GM23338 (cell line): ENCODE data around the gene CTSG. TPM values are rescaled to one million over a fixed set of nuclear protein-coding genes. Genes with fewer than 3 reads are reported as not detected.

Experiments used
- ATAC-seq: fragments of 200-7000 bp; cut with Tn5 transposase; 3 replicates; pipeline ENCODE4 v1.9.1; 2020
- DNase-seq: peaks from one replicate; pipeline ENCODE4 v3.0.0-alpha.2; 2015; ENCODE audit warnings: low spot score
- H2AFZ ChIP-seq: fragments of 200-600 bp; sonication (generic); 2 replicates; pipeline ENCODE4 v1.8.0; 2016; ENCODE audit warnings: antibody characterized with exemption, mild to moderate bottlenecking, moderate library complexity
- H3F3A ChIP-seq: fragments of 200-600 bp; sonication (generic); replicated peaks from 2 replicates; pipeline ENCODE4 v1.8.0; 2017; ENCODE audit warnings: antibody characterized with exemption, mixed run types, low read depth
- H3K27ac ChIP-seq: fragments of 200-600 bp; sonication (generic); 2 replicates; pipeline ENCODE4 v1.6.1; 2016; ENCODE audit warnings: low read depth
- H3K27me3 ChIP-seq: fragments of 200-600 bp; sonication (generic); 2 replicates; pipeline ENCODE4 v1.8.0; 2016; ENCODE audit warnings: mild to moderate bottlenecking, mixed run types, moderate library complexity; ENCODE audit not compliant: insufficient read depth
- H3K36me3 ChIP-seq: fragments of 200-600 bp; sonication (generic); 2 replicates; pipeline ENCODE4 v1.8.0; 2016; ENCODE audit warnings: mild to moderate bottlenecking; ENCODE audit not compliant: insufficient read depth
- H3K4me1 ChIP-seq: fragments of 200-600 bp; sonication (generic); 2 replicates; pipeline ENCODE4 v1.8.0; 2016; ENCODE audit warnings: mild to moderate bottlenecking, moderate library complexity; ENCODE audit not compliant: insufficient read depth
- H3K4me2 ChIP-seq: fragments of 200-600 bp; sonication (generic); 2 replicates; pipeline ENCODE4 v1.7.1; 2017; ENCODE audit warnings: mixed run types
- H3K4me3 ChIP-seq: fragments of 200-600 bp; sonication (generic); 2 replicates; pipeline ENCODE4 v1.6.1; 2016; ENCODE audit warnings: mixed run types
- H3K79me2 ChIP-seq: fragments of 200-600 bp; sonication (generic); replicated peaks from 2 replicates; pipeline ENCODE4 v1.8.0; 2017; ENCODE audit warnings: mild to moderate bottlenecking; ENCODE audit not compliant: insufficient read depth
- H3K9me2 ChIP-seq: fragments of 200-600 bp; sonication (generic); 2 replicates; pipeline ENCODE4 v1.8.0; 2017; ENCODE audit not compliant: insufficient read depth
- H4K20me1 ChIP-seq: fragments of 200-600 bp; sonication (generic); replicated peaks from 2 replicates; pipeline ENCODE4 v1.8.0; 2017; ENCODE audit warnings: mild to moderate bottlenecking; ENCODE audit not compliant: insufficient read depth
- H3K27ac Mint-ChIP-seq: 2 replicates; pipeline ENCODE4 v1.8.0; 2020; ENCODE audit warnings: inconsistent platforms, mild to moderate bottlenecking, moderate library complexity, mixed read lengths
- H3K27me3 Mint-ChIP-seq: 3 replicates; pipeline ENCODE4 v1.8.0; 2022; ENCODE audit warnings: low read depth, mild to moderate bottlenecking, moderate library complexity, mixed read lengths, inconsistent platforms; ENCODE audit not compliant: insufficient read depth, poor library complexity
- H3K36me3 Mint-ChIP-seq: 3 replicates; pipeline ENCODE4 v1.8.0; 2021; ENCODE audit warnings: low read depth, mild to moderate bottlenecking, inconsistent platforms, moderate library complexity, mixed read lengths
- H3K4me1 Mint-ChIP-seq: 3 replicates; pipeline ENCODE4 v1.8.0; 2020; ENCODE audit warnings: mild to moderate bottlenecking, inconsistent platforms, mixed read lengths
- H3K4me3 Mint-ChIP-seq: 3 replicates; pipeline ENCODE4 v1.8.0; 2021; ENCODE audit warnings: moderate library complexity, mild to moderate bottlenecking, inconsistent platforms, mixed read lengths
- H3K9me3 Mint-ChIP-seq: 3 replicates; pipeline ENCODE4 v1.8.0; 2020; ENCODE audit warnings: moderate library complexity, mild to moderate bottlenecking, inconsistent platforms, mixed read lengths
- CREB1 ChIP-seq: fragments of 250-450 bp; sonication (Bioruptor Pico); IDR thresholded peaks from 2 replicates; pipeline ENCODE4 v1.5.0; 2020; ENCODE audit warnings: low read depth, mild to moderate bottlenecking, moderate library complexity
- EZH2 ChIP-seq: fragments of 200-600 bp; sonication (generic); IDR thresholded peaks from one replicate; pipeline ENCODE4 v1.8.0; 2017; ENCODE audit warnings: antibody characterized with exemption, mild to moderate bottlenecking, low read depth; ENCODE audit not compliant: unreplicated experiment
- JUNB ChIP-seq: IDR thresholded peaks from one replicate; pipeline ENCODE4 v1.6.1; 2016; ENCODE audit warnings: antibody characterized with exemption; ENCODE audit not compliant: unreplicated experiment
- POLR2AphosphoS5 ChIP-seq: IDR thresholded peaks from 2 replicates; pipeline ENCODE4 v1.6.1; 2016; ENCODE audit warnings: antibody characterized with exemption, low read depth
- STAT1 ChIP-seq: IDR thresholded peaks from one replicate; pipeline ENCODE4 v1.6.1; 2016; ENCODE audit warnings: antibody characterized with exemption; ENCODE audit not compliant: unreplicated experiment
- ZNF114 ChIP-seq: fragments of 250-450 bp; sonication (Bioruptor Pico); IDR thresholded peaks from 2 replicates; pipeline ENCODE4 v1.5.0; 2020; ENCODE audit warnings: mild to moderate bottlenecking, moderate library complexity
- ZNF331 ChIP-seq: fragments of 250-450 bp; sonication (Bioruptor Pico); IDR thresholded peaks from 2 replicates; pipeline ENCODE4 v1.5.0; 2020; ENCODE audit warnings: low read depth, mild to moderate bottlenecking, moderate library complexity
- polyA plus RNA-seq: library from polyadenylated mRNA; unstranded; fragments of >200 nt; fragmentation: Nextera tagmentation; extraction: Ambion mirVana; gene quantifications from 2 replicates; pipeline ENCODE4 v1.2.1, GENCODE V29; 2016
- total RNA-seq: library from RNA; depleted of rRNA; stranded (reverse); fragments of >200 nt; shearing (Covaris generic); gene quantifications from 2 replicates; pipeline ENCODE4 v1.2.3, GENCODE V29; 2014
- TF ChIP-seq, protein P1 (sequence below), 2 experiments: fragments of 200-600 bp in 1 of 2; sonication (generic) in 1 of 2; conservative IDR thresholded peaks; 2 replicates each; pipeline versions ENCODE4 v1.5.1 to v1.6.1; 2016 to 2017; ENCODE audit warnings: antibody characterized with exemption in 2 of 2, low read depth in 2 of 2, mild to moderate bottlenecking in 2 of 2, moderate library complexity in 1 of 2
- TF ChIP-seq, protein P2 (sequence below): fragments of 250-450 bp; sonication (Bioruptor Pico); IDR thresholded peaks from 2 replicates; pipeline ENCODE4 v1.5.0; 2020; ENCODE audit warnings: mild to moderate bottlenecking, moderate library complexity
- TF ChIP-seq, protein P3 (sequence below): IDR thresholded peaks from 2 replicates; pipeline ENCODE4 v1.6.1; 2016; ENCODE audit warnings: antibody characterized with exemption

Gene CTSG
- total and polyA plus RNA-seq, 2 experiments from 2014 or later = not detected

DNA sequence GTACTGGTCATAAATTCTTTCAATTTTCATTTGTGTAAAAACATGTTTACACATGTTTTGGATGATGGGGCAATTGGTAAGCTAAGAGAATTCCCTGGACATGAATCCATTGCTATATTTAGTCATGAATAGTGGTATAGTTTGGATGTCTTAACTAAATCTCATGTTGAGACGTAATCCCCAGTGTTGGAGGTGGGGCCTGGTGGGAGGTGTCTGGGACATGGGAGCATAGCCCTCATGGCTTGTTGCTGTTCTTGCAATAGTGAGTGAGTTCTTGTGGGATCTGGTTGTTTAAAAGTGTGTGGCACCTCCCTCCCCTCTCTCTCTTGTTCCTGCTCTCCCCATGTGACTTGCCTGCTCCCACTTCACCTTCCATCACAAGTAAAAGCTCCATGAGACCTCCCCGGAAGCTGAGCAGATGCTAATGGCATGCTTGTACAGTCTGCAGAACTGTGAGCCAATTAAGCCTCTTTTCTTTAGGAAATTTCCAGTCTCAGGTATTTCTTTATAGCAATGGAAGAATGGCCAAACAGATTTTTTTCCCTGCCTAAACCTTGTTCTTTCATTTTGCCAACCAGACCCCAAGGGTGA is 33.6 kb downstream of the CTSG start:
- no peak for ATAC-seq
- Mint-ChIP-seq H3K4me3 (no peak overlapping the region), H3K27ac (no peak overlapping the region), H3K36me3 (peaks cover 32% of the 10 kb centered on the region; the same call in 2 of the 3 replicates), H3K9me3 (peaks cover 31% of the 10 kb centered on the region), H3K4me1 (peaks cover 19% of the 10 kb centered on the region; the same call in 2 of the 3 replicates), H3K27me3 (peaks cover 2% of the 10 kb centered on the region)
- Histone ChIP-seq H3K4me1 (no peaks in the 10 kb centered on the region), H3K27ac (no peak overlapping the region), H3K36me3 (no peaks in the 10 kb centered on the region), H2AFZ (no peak overlapping the region), H3K4me3 (no peak overlapping the region), H3K9me2 (no peaks in the 10 kb centered on the region), H3K27me3 (no peaks in the 10 kb centered on the region), H3K79me2 (no peaks in the 10 kb centered on the region), H3F3A (no peaks in the 10 kb centered on the region), H4K20me1 (no peaks in the 10 kb centered on the region), H3K4me2 (no peak overlapping the region)
- TF ChIP-seq, protein P1, sequence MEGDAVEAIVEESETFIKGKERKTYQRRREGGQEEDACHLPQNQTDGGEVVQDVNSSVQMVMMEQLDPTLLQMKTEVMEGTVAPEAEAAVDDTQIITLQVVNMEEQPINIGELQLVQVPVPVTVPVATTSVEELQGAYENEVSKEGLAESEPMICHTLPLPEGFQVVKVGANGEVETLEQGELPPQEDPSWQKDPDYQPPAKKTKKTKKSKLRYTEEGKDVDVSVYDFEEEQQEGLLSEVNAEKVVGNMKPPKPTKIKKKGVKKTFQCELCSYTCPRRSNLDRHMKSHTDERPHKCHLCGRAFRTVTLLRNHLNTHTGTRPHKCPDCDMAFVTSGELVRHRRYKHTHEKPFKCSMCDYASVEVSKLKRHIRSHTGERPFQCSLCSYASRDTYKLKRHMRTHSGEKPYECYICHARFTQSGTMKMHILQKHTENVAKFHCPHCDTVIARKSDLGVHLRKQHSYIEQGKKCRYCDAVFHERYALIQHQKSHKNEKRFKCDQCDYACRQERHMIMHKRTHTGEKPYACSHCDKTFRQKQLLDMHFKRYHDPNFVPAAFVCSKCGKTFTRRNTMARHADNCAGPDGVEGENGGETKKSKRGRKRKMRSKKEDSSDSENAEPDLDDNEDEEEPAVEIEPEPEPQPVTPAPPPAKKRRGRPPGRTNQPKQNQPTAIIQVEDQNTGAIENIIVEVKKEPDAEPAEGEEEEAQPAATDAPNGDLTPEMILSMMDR (conservative IDR thresholded peaks at IDR 0.05; ENCODE audit: low read depth in 2 of 2) = no peak
- no peak for TF ChIP-seq ZNF331 (CRISPR knock-in tag)
- DNase-seq = no peak

DNA sequence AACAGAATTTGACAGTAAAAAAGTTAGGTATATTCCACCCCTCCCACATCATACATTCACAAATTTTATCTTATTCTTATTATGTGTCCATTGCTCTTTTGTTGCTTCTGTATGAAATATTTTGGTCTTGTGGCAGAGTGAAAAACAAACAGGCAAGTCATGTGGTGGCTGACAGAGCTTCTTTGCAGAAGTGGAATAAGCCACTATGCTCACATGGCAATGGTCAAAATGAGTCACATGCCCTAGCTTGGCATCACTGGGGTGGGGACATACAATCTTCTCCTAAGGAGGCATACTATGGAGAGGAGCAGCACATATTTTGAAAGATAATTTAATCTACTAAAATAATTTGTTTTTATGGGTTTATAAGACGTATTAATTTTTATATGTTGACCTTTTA is 40.3 kb downstream of the CTSG start:
- H3K36me3 ChIP-seq = no peaks in the 10 kb centered on the region
- H3K9me3 Mint-ChIP-seq = no peaks in the 10 kb centered on the region; the same call in 1 of the 3 replicates
- H3K27me3 Mint-ChIP-seq = no peaks in the 10 kb centered on the region
- DNase-seq = no peak
- no peaks in the 10 kb centered on the region for H4K20me1 ChIP-seq
- no peaks in the 10 kb centered on the region for H3K79me2 ChIP-seq
- no peak overlapping the region for H3K27ac Mint-ChIP-seq
- H3K4me3 ChIP-seq = no peak overlapping the region
- no peak for ATAC-seq
- H3K27ac ChIP-seq = no peak overlapping the region
- H3K9me2 ChIP-seq = 0 out of 2 replicates have a peak, but pooled peaks cover 5% of the 10 kb centered on the region
- no peak overlapping the region for H3K4me2 ChIP-seq
- H3F3A ChIP-seq = no peaks in the 10 kb centered on the region
- H3K4me1 Mint-ChIP-seq = no peaks in the 10 kb centered on the region
- H3K4me3 Mint-ChIP-seq = no peak overlapping the region
- H3K27me3 ChIP-seq = no peaks in the 10 kb centered on the region
- no peaks in the 10 kb centered on the region for H3K36me3 Mint-ChIP-seq
- no peaks in the 10 kb centered on the region for H3K4me1 ChIP-seq
- H2AFZ ChIP-seq = no peak overlapping the region
- TF ChIP-seq ZNF114 (CRISPR knock-in tag) (no peak), STAT1 (no peak), JUNB (no peak), CREB1 (CRISPR knock-in tag) (no peak), POLR2AphosphoS5 (no peak), EZH2 (no peak)
- TF ChIP-seq, protein P2, sequence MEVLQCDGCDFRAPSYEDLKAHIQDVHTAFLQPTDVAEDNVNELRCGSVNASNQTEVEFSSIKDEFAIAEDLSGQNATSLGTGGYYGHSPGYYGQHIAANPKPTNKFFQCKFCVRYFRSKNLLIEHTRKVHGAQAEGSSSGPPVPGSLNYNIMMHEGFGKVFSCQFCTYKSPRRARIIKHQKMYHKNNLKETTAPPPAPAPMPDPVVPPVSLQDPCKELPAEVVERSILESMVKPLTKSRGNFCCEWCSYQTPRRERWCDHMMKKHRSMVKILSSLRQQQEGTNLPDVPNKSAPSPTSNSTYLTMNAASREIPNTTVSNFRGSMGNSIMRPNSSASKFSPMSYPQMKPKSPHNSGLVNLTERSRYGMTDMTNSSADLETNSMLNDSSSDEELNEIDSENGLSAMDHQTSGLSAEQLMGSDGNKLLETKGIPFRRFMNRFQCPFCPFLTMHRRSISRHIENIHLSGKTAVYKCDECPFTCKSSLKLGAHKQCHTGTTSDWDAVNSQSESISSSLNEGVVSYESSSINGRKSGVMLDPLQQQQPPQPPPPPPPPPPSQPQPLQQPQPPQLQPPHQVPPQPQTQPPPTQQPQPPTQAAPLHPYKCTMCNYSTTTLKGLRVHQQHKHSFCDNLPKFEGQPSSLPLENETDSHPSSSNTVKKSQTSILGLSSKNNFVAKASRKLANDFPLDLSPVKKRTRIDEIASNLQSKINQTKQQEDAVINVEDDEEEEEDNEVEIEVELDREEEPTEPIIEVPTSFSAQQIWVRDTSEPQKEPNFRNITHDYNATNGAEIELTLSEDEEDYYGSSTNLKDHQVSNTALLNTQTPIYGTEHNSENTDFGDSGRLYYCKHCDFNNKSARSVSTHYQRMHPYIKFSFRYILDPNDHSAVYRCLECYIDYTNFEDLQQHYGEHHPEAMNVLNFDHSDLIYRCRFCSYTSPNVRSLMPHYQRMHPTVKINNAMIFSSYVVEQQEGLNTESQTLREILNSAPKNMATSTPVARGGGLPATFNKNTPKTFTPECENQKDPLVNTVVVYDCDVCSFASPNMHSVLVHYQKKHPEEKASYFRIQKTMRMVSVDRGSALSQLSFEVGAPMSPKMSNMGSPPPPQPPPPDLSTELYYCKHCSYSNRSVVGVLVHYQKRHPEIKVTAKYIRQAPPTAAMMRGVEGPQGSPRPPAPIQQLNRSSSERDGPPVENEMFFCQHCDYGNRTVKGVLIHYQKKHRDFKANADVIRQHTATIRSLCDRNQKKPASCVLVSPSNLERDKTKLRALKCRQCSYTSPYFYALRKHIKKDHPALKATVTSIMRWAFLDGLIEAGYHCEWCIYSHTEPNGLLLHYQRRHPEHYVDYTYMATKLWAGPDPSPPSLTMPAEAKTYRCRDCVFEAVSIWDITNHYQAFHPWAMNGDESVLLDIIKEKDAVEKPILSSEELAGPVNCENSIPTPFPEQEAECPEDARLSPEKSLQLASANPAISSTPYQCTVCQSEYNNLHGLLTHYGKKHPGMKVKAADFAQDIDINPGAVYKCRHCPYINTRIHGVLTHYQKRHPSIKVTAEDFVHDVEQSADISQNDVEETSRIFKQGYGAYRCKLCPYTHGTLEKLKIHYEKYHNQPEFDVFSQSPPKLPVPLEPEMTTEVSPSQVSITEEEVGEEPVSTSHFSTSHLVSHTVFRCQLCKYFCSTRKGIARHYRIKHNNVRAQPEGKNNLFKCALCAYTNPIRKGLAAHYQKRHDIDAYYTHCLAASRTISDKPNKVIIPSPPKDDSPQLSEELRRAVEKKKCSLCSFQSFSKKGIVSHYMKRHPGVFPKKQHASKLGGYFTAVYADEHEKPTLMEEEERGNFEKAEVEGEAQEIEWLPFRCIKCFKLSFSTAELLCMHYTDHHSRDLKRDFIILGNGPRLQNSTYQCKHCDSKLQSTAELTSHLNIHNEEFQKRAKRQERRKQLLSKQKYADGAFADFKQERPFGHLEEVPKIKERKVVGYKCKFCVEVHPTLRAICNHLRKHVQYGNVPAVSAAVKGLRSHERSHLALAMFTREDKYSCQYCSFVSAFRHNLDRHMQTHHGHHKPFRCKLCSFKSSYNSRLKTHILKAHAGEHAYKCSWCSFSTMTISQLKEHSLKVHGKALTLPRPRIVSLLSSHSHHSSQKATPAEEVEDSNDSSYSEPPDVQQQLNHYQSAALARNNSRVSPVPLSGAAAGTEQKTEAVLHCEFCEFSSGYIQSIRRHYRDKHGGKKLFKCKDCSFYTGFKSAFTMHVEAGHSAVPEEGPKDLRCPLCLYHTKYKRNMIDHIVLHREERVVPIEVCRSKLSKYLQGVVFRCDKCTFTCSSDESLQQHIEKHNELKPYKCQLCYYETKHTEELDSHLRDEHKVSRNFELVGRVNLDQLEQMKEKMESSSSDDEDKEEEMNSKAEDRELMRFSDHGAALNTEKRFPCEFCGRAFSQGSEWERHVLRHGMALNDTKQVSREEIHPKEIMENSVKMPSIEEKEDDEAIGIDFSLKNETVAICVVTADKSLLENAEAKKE (CRISPR knock-in tag) = no peak
- TF ChIP-seq, protein P1 (conservative IDR thresholded peaks at IDR 0.05; ENCODE audit: low read depth in 2 of 2) = no peak
- TF ChIP-seq, protein P3, sequence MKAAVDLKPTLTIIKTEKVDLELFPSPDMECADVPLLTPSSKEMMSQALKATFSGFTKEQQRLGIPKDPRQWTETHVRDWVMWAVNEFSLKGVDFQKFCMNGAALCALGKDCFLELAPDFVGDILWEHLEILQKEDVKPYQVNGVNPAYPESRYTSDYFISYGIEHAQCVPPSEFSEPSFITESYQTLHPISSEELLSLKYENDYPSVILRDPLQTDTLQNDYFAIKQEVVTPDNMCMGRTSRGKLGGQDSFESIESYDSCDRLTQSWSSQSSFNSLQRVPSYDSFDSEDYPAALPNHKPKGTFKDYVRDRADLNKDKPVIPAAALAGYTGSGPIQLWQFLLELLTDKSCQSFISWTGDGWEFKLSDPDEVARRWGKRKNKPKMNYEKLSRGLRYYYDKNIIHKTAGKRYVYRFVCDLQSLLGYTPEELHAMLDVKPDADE = no peak
